ENCODE measurements around the gene PPFIA1. TPM values are rescaled to one million over a fixed set of nuclear protein-coding genes. Genes with fewer than 3 reads are reported as not detected.
A peak's percentile ranks its signal among the peaks of the same experiment; 100 is the strongest.

Gene PPFIA1
- total and polyA plus RNA-seq, 2 of the 13 experiments (the other 11 are each of a cell fraction or from before 2014, with no cell fraction given), result 29.9 to 45.2 TPM

GRCh38 chr11:70399681-70400112 is 129.2 kb downstream of the PPFIA1 start (continued):
- TF ChIP-seq KLF16 (CRISPR knock-in tag; IDR thresholded peaks at IDR 0.05), result peak in 1 of 2 experiments; percentile 55; a peak in 1 of 4 replicates
- TF ChIP-seq CSRNP1 (CRISPR knock-in tag; IDR thresholded peaks at IDR 0.05), result peak; percentile 56; the same call in 1 of the 2 replicates
- TF ChIP-seq TEAD3 (CRISPR knock-in tag; optimal IDR thresholded peaks at IDR 0.05; ENCODE audit: borderline replicate concordance), result peak; percentile 79
- no peak for TF ChIP-seq ZNF709 (CRISPR knock-in tag; IDR thresholded peaks at IDR 0.05)
- TF ChIP-seq HNF4G (IDR thresholded peaks at IDR 0.05; ENCODE audit: borderline replicate concordance, low read depth, low read length), result no peak
- no peak for TF ChIP-seq HNF4G (CRISPR knock-in tag; IDR thresholded peaks at IDR 0.05; ENCODE audit: borderline replicate concordance, low read depth)
- no peak for TF ChIP-seq SNRNP70 (IDR thresholded peaks at IDR 0.05; ENCODE audit: low read depth, low read length)
- no peak for TF ChIP-seq ZNF569 (CRISPR knock-in tag; IDR thresholded peaks at IDR 0.05; ENCODE audit: borderline replicate concordance)
- TF ChIP-seq MXI1 (IDR thresholded peaks at IDR 0.05; ENCODE audit: borderline replicate concordance, low read depth, low read length), result peak; percentile 90; the same call in 1 of the 3 replicates
- TF ChIP-seq ZNF615 (CRISPR knock-in tag; IDR thresholded peaks at IDR 0.05; ENCODE audit: borderline replicate concordance), result no peak
- no peak for TF ChIP-seq PTBP1 (IDR thresholded peaks at IDR 0.05; ENCODE audit: low read depth, low read length, poor library complexity, severe bottlenecking)
- no peak for TF ChIP-seq ZNF720 (CRISPR knock-in tag; IDR thresholded peaks at IDR 0.05)
- no peak for TF ChIP-seq POLR2AphosphoS2 (IDR thresholded peaks at IDR 0.05; ENCODE audit: low read depth, low read length)
- TF ChIP-seq PLRG1 (conservative IDR thresholded peaks at IDR 0.05), result no peak
- peak; percentile 54 for TF ChIP-seq HNRNPLL (IDR thresholded peaks at IDR 0.05; ENCODE audit: low read depth, low read length, poor library complexity, severe bottlenecking)
- TF ChIP-seq ZZZ3 (CRISPR knock-in tag; IDR thresholded peaks at IDR 0.05; ENCODE audit: borderline replicate concordance), result no peak
- TF ChIP-seq ZNF768 (CRISPR knock-in tag; IDR thresholded peaks at IDR 0.05), result no peak
- TF ChIP-seq ZFP82 (CRISPR knock-in tag; IDR thresholded peaks at IDR 0.05; ENCODE audit: borderline replicate concordance), result no peak
- no peak for TF ChIP-seq AKNA (CRISPR knock-in tag; IDR thresholded peaks at IDR 0.05; ENCODE audit: borderline replicate concordance)
- no peak for TF ChIP-seq RFX5 (IDR thresholded peaks at IDR 0.05; ENCODE audit: low read depth, low read length)
- TF ChIP-seq CEBPB (IDR thresholded peaks at IDR 0.05; ENCODE audit: borderline replicate concordance, low read depth, low read length), result no peak
- TF ChIP-seq CENPX (CRISPR knock-in tag; IDR thresholded peaks at IDR 0.05), result no peak
- peak; percentile 35; the same call in 1 of the 2 replicates for TF ChIP-seq ZC3H13 (CRISPR knock-in tag; IDR thresholded peaks at IDR 0.05)
- no peak for TF ChIP-seq ZNF343 (CRISPR knock-in tag; IDR thresholded peaks at IDR 0.05)

All from HepG2 (cell line).